SK-N-SH treated with all-trans-retinoic acid at 6 μM for 48 hours (cell line): ENCODE measurements around the gene ZNF491.
"Not testable (repeated sequence)": the region's sequence is repeated elsewhere in the genome, so short reads cannot be mapped to it uniquely, and the experiment has no call there.

ENCODE experiments used
- ATAC-seq: fragments of 200-7000 bp; cut with Tn5 transposase; 3 replicates; pipeline ENCODE4 v1.9.1; 2020; ENCODE audit warnings: mild to moderate bottlenecking, moderate library complexity
- ARNTL ChIP-seq: fragments of 450-650 bp; formaldehyde crosslinking; IDR thresholded peaks from 2 replicates; pipeline ENCODE4 v1.5.0; 2020; ENCODE audit warnings: low read depth, mild to moderate bottlenecking, moderate library complexity, borderline replicate concordance
- BACH2 ChIP-seq: fragments of 250-450 bp; sonication (Bioruptor Pico); IDR thresholded peaks from 2 replicates; pipeline ENCODE4 v1.9.0; 2021; ENCODE audit warnings: mild to moderate bottlenecking, borderline replicate concordance
- CSDC2 ChIP-seq: fragments of 250-450 bp; sonication (Bioruptor Pico); IDR thresholded peaks from 2 replicates; pipeline ENCODE4 v1.5.0; 2020; ENCODE audit warnings: mild to moderate bottlenecking, moderate library complexity
- CSRNP3 ChIP-seq: fragments of 250-450 bp; sonication (Bioruptor Pico); IDR thresholded peaks from 2 replicates; pipeline ENCODE4 v1.5.1; 2021; ENCODE audit warnings: mild to moderate bottlenecking, moderate library complexity
- GLIS3 ChIP-seq: fragments of 250-450 bp; sonication (Bioruptor Pico); IDR thresholded peaks from 2 replicates; pipeline ENCODE4 v1.5.0; 2020; ENCODE audit warnings: mild to moderate bottlenecking, moderate library complexity
- ISL1 ChIP-seq: fragments of 250-450 bp; sonication (Bioruptor Pico); IDR thresholded peaks from 2 replicates; pipeline ENCODE4 v2.1.2; 2022; ENCODE audit warnings: mild to moderate bottlenecking, moderate library complexity
- OSR1 ChIP-seq: fragments of 250-450 bp; sonication (Bioruptor Pico); IDR thresholded peaks from 2 replicates; pipeline ENCODE4 v1.8.0; 2022; ENCODE audit warnings: moderate library complexity, mild to moderate bottlenecking, inconsistent platforms
- PATZ1 ChIP-seq: fragments of 250-450 bp; sonication (Bioruptor Pico); IDR thresholded peaks from 2 replicates; pipeline ENCODE4 v1.8.0; 2020; ENCODE audit warnings: mild to moderate bottlenecking, moderate library complexity, borderline replicate concordance
- POU6F1 ChIP-seq: fragments of 250-450 bp; sonication (Bioruptor Pico); IDR thresholded peaks from 2 replicates; pipeline ENCODE4 v1.8.0; 2021; ENCODE audit warnings: low read depth, mild to moderate bottlenecking, moderate library complexity, borderline replicate concordance
- PPARA ChIP-seq: fragments of 250-450 bp; sonication (Bioruptor Pico); IDR thresholded peaks from 2 replicates; pipeline ENCODE4 v1.5.0; 2020; ENCODE audit warnings: mild to moderate bottlenecking, borderline replicate concordance
- RARB ChIP-seq: fragments of 250-450 bp; sonication (Bioruptor Pico); IDR thresholded peaks from 2 replicates; pipeline ENCODE4 v1.8.0; 2021; ENCODE audit warnings: mild to moderate bottlenecking, moderate library complexity
- SNAI2 ChIP-seq: fragments of 250-450 bp; sonication (Bioruptor Pico); IDR thresholded peaks from 2 replicates; pipeline ENCODE4 v1.5.0; 2020; ENCODE audit warnings: mild to moderate bottlenecking, moderate library complexity
- TCF4 ChIP-seq: fragments of 250-450 bp; sonication (Bioruptor Pico); IDR thresholded peaks from 2 replicates; pipeline ENCODE4 v1.8.0; 2021; ENCODE audit warnings: mild to moderate bottlenecking, moderate library complexity, borderline replicate concordance
- TOX ChIP-seq: fragments of 250-450 bp; sonication (Bioruptor Pico); IDR thresholded peaks from 2 replicates; pipeline ENCODE4 v1.8.0; 2021; ENCODE audit warnings: mild to moderate bottlenecking, moderate library complexity, borderline replicate concordance
- TSHZ2 ChIP-seq: fragments of 250-450 bp; sonication (Bioruptor Pico); IDR thresholded peaks from 2 replicates; pipeline ENCODE4 v1.5.0; 2020; ENCODE audit warnings: mild to moderate bottlenecking, moderate library complexity
- ZC3H10 ChIP-seq: fragments of 250-450 bp; sonication (Bioruptor Pico); IDR thresholded peaks from 2 replicates; pipeline ENCODE4 v1.5.1; 2021; ENCODE audit warnings: mild to moderate bottlenecking, moderate library complexity
- ZFP3 ChIP-seq: fragments of 250-450 bp; sonication (Bioruptor Pico); IDR thresholded peaks from 2 replicates; pipeline ENCODE4 v1.5.0; 2020; ENCODE audit warnings: mild to moderate bottlenecking, moderate library complexity
- ZNF565 ChIP-seq: fragments of 450-650 bp; formaldehyde crosslinking; conservative IDR thresholded peaks from 2 replicates; pipeline ENCODE4 v1.5.0; 2020; ENCODE audit warnings: low read depth, mild to moderate bottlenecking, moderate library complexity
- ZNF70 ChIP-seq: fragments of 450-650 bp; formaldehyde crosslinking; IDR thresholded peaks from 2 replicates; pipeline ENCODE4 v1.5.0; 2020; ENCODE audit warnings: mild to moderate bottlenecking, moderate library complexity

ZNF491 gene

GRCh38 chr19:11848200-11848593 is 49.9 kb downstream of the ZNF491 start (continued):
- no peak for TF ChIP-seq TSHZ2 (CRISPR knock-in tag)

- TF ChIP-seq GLIS3 (no peak), RARB (CRISPR knock-in tag) (no peak), OSR1 (CRISPR knock-in tag) (no peak), ZFP3 (CRISPR knock-in tag) (no peak), CSDC2 (CRISPR knock-in tag) (no peak), TSHZ2 (CRISPR knock-in tag) (no peak), ISL1 (CRISPR knock-in tag) (no peak), PPARA (CRISPR knock-in tag) (no peak), TCF4 (CRISPR knock-in tag) (no peak), TOX (CRISPR knock-in tag) (no peak), SNAI2 (CRISPR knock-in tag) (no peak), PATZ1 (CRISPR knock-in tag) (no peak), BACH2 (no peak), ZNF70 (CRISPR knock-in tag) (no peak), POU6F1 (CRISPR knock-in tag) (no peak), ZNF565 (no peak), CSRNP3 (CRISPR knock-in tag) (no peak), ARNTL (CRISPR knock-in tag) (no peak), ZC3H10 (no peak)
- peak; percentile 98 for ATAC-seq
Observed at GRCh38 chr19:11848594-11849469, 50.5 kb downstream of the ZNF491 start, which contains the start of gene ZNF439. Gene ZNF439, plus strand, starts transcription at chr19:11848726. Its CDS starts 142 bp downstream, at chr19:11848868.

- ATAC-seq = not testable (repeated sequence)
Observed at GRCh38 chr19:11850289-11850688, 52.0 kb downstream of the ZNF491 start.
